Smooth muscle cell (in vitro differentiated cells): ENCODE measurements around the gene RAB30. TPM values are rescaled to one million over a fixed set of nuclear protein-coding genes. Genes with fewer than 3 reads are reported as not detected.

Experiments used
- DNase-seq: peaks from one replicate; lab custom pipeline; 2025; ENCODE audit not compliant: unreplicated experiment; lab: John Stamatoyannopoulos, UW
- H2AFZ ChIP-seq: fragments of 200-600 bp; sonication (generic); 2 replicates; pipeline ENCODE4 v1.6.0; 2016; ENCODE audit warnings: antibody characterized with exemption, low read depth, mild to moderate bottlenecking
- H3F3A ChIP-seq: fragments of 200-600 bp; sonication (generic); 2 replicates; pipeline ENCODE4 v1.6.0; 2017; ENCODE audit warnings: antibody characterized with exemption, low read depth
- H3K27ac ChIP-seq: fragments of 200-600 bp; sonication (generic); 2 replicates; pipeline ENCODE4 v1.5.1; 2016; ENCODE audit warnings: low read depth, mild to moderate bottlenecking
- H3K27me3 ChIP-seq: fragments of 200-600 bp; sonication (generic); 2 replicates; pipeline ENCODE4 v1.6.1; 2016; ENCODE audit warnings: low read depth, mild to moderate bottlenecking
- H3K36me3 ChIP-seq: fragments of 200-600 bp; sonication (generic); 2 replicates; pipeline ENCODE4 v1.5.1; 2016; ENCODE audit warnings: low read depth
- H3K4me1 ChIP-seq: fragments of 200-600 bp; sonication (generic); 2 replicates; pipeline ENCODE4 v1.5.1; 2016; ENCODE audit warnings: low read depth
- H3K4me2 ChIP-seq: fragments of 200-600 bp; sonication (generic); 2 replicates; pipeline ENCODE4 v1.6.0; 2016; ENCODE audit warnings: mild to moderate bottlenecking
- H3K4me3 ChIP-seq: fragments of 200-600 bp; sonication (generic); 2 replicates; pipeline ENCODE4 v1.5.1; 2016; ENCODE audit warnings: mild to moderate bottlenecking
- H3K79me2 ChIP-seq: fragments of 200-600 bp; sonication (generic); 2 replicates; pipeline ENCODE4 v1.6.0; 2016; ENCODE audit warnings: low read depth, mild to moderate bottlenecking
- H3K9ac ChIP-seq: fragments of 200-600 bp; sonication (generic); 2 replicates; pipeline ENCODE4 v1.6.0; 2016; ENCODE audit warnings: low read depth
- H3K9me3 ChIP-seq: fragments of 200-600 bp; sonication (generic); replicated peaks from 2 replicates; pipeline ENCODE4 v1.5.1; 2016; ENCODE audit warnings: low read depth
- H4K20me1 ChIP-seq: fragments of 200-600 bp; sonication (generic); 2 replicates; pipeline ENCODE4 v1.6.0; 2016; ENCODE audit warnings: low read depth
- CTCF ChIP-seq: fragments of 200-600 bp; sonication (generic); IDR thresholded peaks from 2 replicates; pipeline ENCODE4 v1.5.1; 2017; ENCODE audit warnings: borderline replicate concordance, mild to moderate bottlenecking, antibody characterized with exemption; ENCODE audit not compliant: insufficient read depth, poor library complexity, severe bottlenecking
- WGBS: methylation state at CpG from one replicate; pipeline ENCODE4 v1.1.7; 2016; ENCODE audit warnings: low lambda C conversion rate; 5-methylcytosine and 5-hydroxymethylcytosine counted together
- polyA plus RNA-seq: library from polyadenylated mRNA; unstranded; fragments of >200 nt; fragmentation: Nextera tagmentation; extraction: Ambion mirVana; gene quantifications from 2 replicates; pipeline ENCODE4 v1.2.1, GENCODE V29; 2016
- total RNA-seq: library from RNA; depleted of rRNA; stranded (reverse); fragments of >200 nt; gene quantifications from 2 replicates; pipeline ENCODE4 v1.2.3, GENCODE V29; 2014

The RAB30 gene
- total and polyA plus RNA-seq, 2 experiments from 2014 or later = 11.2 to 19.6 TPM

- peak overlapping the region; percentile 70 for H3K27ac ChIP-seq
- H3K27me3 ChIP-seq = no peaks in the 10 kb centered on the region
- H3K9me3 ChIP-seq = no peaks in the 10 kb centered on the region
- WGBS = 30% methylated on average over 1 of the region's 1 CpG
- no peak overlapping the region for H3K9ac ChIP-seq
- peaks cover 62% of the 10 kb centered on the region for H3K79me2 ChIP-seq
- peaks cover 13% of the 10 kb centered on the region for H3F3A ChIP-seq
- no peak overlapping the region for H2AFZ ChIP-seq
- peak overlapping the region; percentile 33 for H3K4me3 ChIP-seq
- H3K36me3 ChIP-seq = no peaks in the 10 kb centered on the region
- peak overlapping the region; percentile 84 for H3K4me2 ChIP-seq
- peaks cover 15% of the 10 kb centered on the region for H3K4me1 ChIP-seq
- TF ChIP-seq CTCF = no peak
- DNase-seq = no peak
- H4K20me1 ChIP-seq = peaks cover 43% of the 10 kb centered on the region
Observed at GRCh38 chr11:83033371-83033770, 38.3 kb downstream of the RAB30 start.

GRCh38 chr11:83031127-83031526 lies 40.6 kb downstream of the RAB30 start:
- Histone ChIP-seq H3K36me3 (no peaks in the 10 kb centered on the region), H3K4me1 (peaks cover 15% of the 10 kb centered on the region), H3K4me3 (no peak overlapping the region), H3K27me3 (no peaks in the 10 kb centered on the region), H3F3A (peaks cover 13% of the 10 kb centered on the region), H3K79me2 (peaks cover 76% of the 10 kb centered on the region), H2AFZ (no peak overlapping the region), H3K4me2 (no peak overlapping the region), H3K9me3 (no peaks in the 10 kb centered on the region), H3K9ac (no peak overlapping the region), H3K27ac (no peak overlapping the region), H4K20me1 (peaks cover 62% of the 10 kb centered on the region)
- 96% methylated on average over 4 of the region's 4 CpGs for WGBS
- no peak for DNase-seq
- no peak for TF ChIP-seq CTCF

GRCh38 chr11:83027794-83028193 lies 43.9 kb downstream of the RAB30 start:
- 88% methylated on average over 2 of the region's 2 CpGs for WGBS
- H3K79me2 ChIP-seq = peaks cover 93% of the 10 kb centered on the region

More at GRCh38 chr11:83027794-83028193, 43.9 kb downstream of the RAB30 start:
- no peak overlapping the region for H2AFZ ChIP-seq
- H3K27me3 ChIP-seq = no peaks in the 10 kb centered on the region
- peaks cover 73% of the 10 kb centered on the region for H4K20me1 ChIP-seq
- no peaks in the 10 kb centered on the region for H3K36me3 ChIP-seq
- no peaks in the 10 kb centered on the region for H3F3A ChIP-seq
- no peak overlapping the region for H3K4me3 ChIP-seq
- TF ChIP-seq CTCF = no peak
- peaks cover 16% of the 10 kb centered on the region for H3K4me1 ChIP-seq
- H3K9me3 ChIP-seq = no peaks in the 10 kb centered on the region
- H3K4me2 ChIP-seq = no peak overlapping the region
- no peak overlapping the region for H3K9ac ChIP-seq
- no peak for DNase-seq
- no peak overlapping the region for H3K27ac ChIP-seq
